ENCODE measurements around the gene BAHCC1. TPM values are rescaled to one million over a fixed set of nuclear protein-coding genes. Genes with fewer than 3 reads are reported as not detected.

The BAHCC1 gene
- total and polyA plus RNA-seq, 2 of the 8 experiments (the other 6 are each of a cell fraction or from before 2014, with no cell fraction given), result 0.26 to 0.58 TPM

- Histone ChIP-seq H3K27me3 (replicated peaks in 1 of 4; ENCODE audit: control insufficient read depth in 3 of 4, extremely low read depth in 1 of 4, insufficient read depth in 3 of 4, low read length in 3 of 4) (no peaks in the 10 kb centered on the region), H3K18ac (ENCODE audit: extremely low read depth, low read length) (no peak overlapping the region), H3K4ac (replicated peaks; ENCODE audit: insufficient read length, low read depth, low read length) (no peak overlapping the region), H2BK20ac (ENCODE audit: low read length) (no peak overlapping the region), H3K79me1 (ENCODE audit: low read depth, low read length) (no peaks in the 10 kb centered on the region), H2AFZ (ENCODE audit: low read length) (no peak overlapping the region), H4K20me1 (replicated peaks in 1 of 2; ENCODE audit: control insufficient read depth in 1 of 2, insufficient read depth in 2 of 2, low read length in 2 of 2) (no peaks in the 10 kb centered on the region), H3K4me2 (ENCODE audit: insufficient read depth in 1 of 2, low read depth in 2 of 2, low read length in 2 of 2) (no peak overlapping the region), H2BK120ac (replicated peaks; ENCODE audit: low read depth, low read length) (no peak overlapping the region), H3K56ac (replicated peaks; ENCODE audit: insufficient read length, low read depth, low read length) (no peak overlapping the region), H3K23me2 (ENCODE audit: low read depth, low read length) (no peaks in the 10 kb centered on the region), H2BK12ac (ENCODE audit: low read depth, low read length) (no peak overlapping the region), H3K9ac (replicated peaks in 1 of 4; ENCODE audit: extremely low read depth in 1 of 4, low read depth in 3 of 4, low read length in 3 of 4) (no peak overlapping the region), H3K9me3 (ENCODE audit: insufficient read depth in 2 of 2, low read depth in 1 of 2, low read length in 1 of 2) (no peaks in the 10 kb centered on the region), H3K4me1 (replicated peaks in 1 of 4; ENCODE audit: control insufficient read depth in 3 of 4, insufficient read depth in 4 of 4, low read length in 3 of 4) (peaks cover 0 to 2% (median under 1%) of the 10 kb centered on the region in 4 experiments; a peak in 3 of 7 replicates), H3K27ac (ENCODE audit: low read depth, low read length) (no peak overlapping the region), H3K14ac (ENCODE audit: insufficient read length) (no peak overlapping the region), H4K8ac (ENCODE audit: extremely low read depth, insufficient read depth, low read length) (no peak overlapping the region), H2BK15ac (ENCODE audit: low read length) (no peak overlapping the region), H3K4me3 (ENCODE audit: extremely low read depth in 1 of 4, insufficient read depth in 2 of 4, low read depth in 3 of 4, low read length in 4 of 4) (no peak overlapping the region), H4K5ac (ENCODE audit: insufficient read length, low read depth, low read length) (no peak overlapping the region), H3K23ac (ENCODE audit: insufficient read length) (no peak overlapping the region), H4K91ac (replicated peaks; ENCODE audit: insufficient read length, low read length) (no peak overlapping the region), H3K36me3 (ENCODE audit: control insufficient read depth in 2 of 4, insufficient read depth in 4 of 4, low read length in 3 of 4) (no peaks in the 10 kb centered on the region), H2AK5ac (ENCODE audit: low read depth, low read length) (no peak overlapping the region), H2BK5ac (ENCODE audit: low read depth, low read length) (no peak overlapping the region), H3K79me2 (ENCODE audit: control insufficient read depth in 1 of 2, insufficient read depth in 2 of 2, low read length in 2 of 2) (no peaks in the 10 kb centered on the region)
- 42% methylated on average over 21 of the region's 24 CpGs; no CpG with 5 or more reads in 1 of the 2 experiments for WGBS, 2 experiments (ENCODE audit: extremely low coverage in 1 of 2, insufficient coverage in 1 of 2, insufficient read length in 1 of 2, insufficient replicate concordance in 2 of 2, low coverage in 1 of 2, low lambda C conversion rate in 2 of 2, missing lambda C conversion rate in 1 of 2)
- POLR2A ChIA-PET (ENCODE audit: partially characterized antibody), result interaction anchor here (0.8 to 2.0 kb wide), 7 partner anchors 11 to 97 kb away, joined by 3 to 7 read pairs (median 4); no protein-coding TSS in a partner anchor
- FAIRE-seq (no peak), DNase-seq (ENCODE audit: low read depth in 1 of 2, low spot score in 2 of 2) (peak; percentile 50 to 90)
- CTCF ChIA-PET (ENCODE audit: partially characterized antibody), result interaction anchor here (0.7 to 9.7 kb wide), 56 partner anchors 10 to 564 kb away, joined by 3 to 89 read pairs (median 5); partner anchors contain the start of genes BAHCC1 and SLC38A10
- no peak for TF ChIP-seq CBX5 (IDR thresholded peaks at IDR 0.05; ENCODE audit: low read depth, low read length)
- no peak for TF ChIP-seq POU5F1 (IDR thresholded peaks at IDR 0.05; ENCODE audit: low read depth, low read length)
- no peak for TF ChIP-seq SAP30 (IDR thresholded peaks at IDR 0.05; ENCODE audit: insufficient read depth, insufficient replicate concordance, low read length)
- TF ChIP-seq SIX5 (IDR thresholded peaks at IDR 0.05; ENCODE audit: low read depth, low read length), result no peak
- TF ChIP-seq KDM4A (IDR thresholded peaks at IDR 0.05; ENCODE audit: low read depth, low read length, severe bottlenecking), result no peak
- TF ChIP-seq CTCF (IDR thresholded peaks at IDR 0.05; ENCODE audit: control extremely low read depth in 1 of 3, insufficient read depth in 1 of 3, low read depth in 1 of 3, low read length in 3 of 3), result peak; percentile 88 to 98 (median 94)
- TF ChIP-seq RAD21 (IDR thresholded peaks at IDR 0.05 in 1 of 2, conservative IDR thresholded peaks at IDR 0.05 in 1 of 2; ENCODE audit: low read depth in 2 of 2, low read length in 2 of 2), result peak; percentile 67 to 73
- peak; percentile 64 for TF ChIP-seq MAX (IDR thresholded peaks at IDR 0.05)
Measured at GRCh38 chr17:81440511-81441244, 45.4 kb downstream of the BAHCC1 start.

All from H1 (cell line).